Left colon (tissue), 2 donors: ENCODE results near the gene MRPL43. TPM values are rescaled to one million over a fixed set of nuclear protein-coding genes. Genes with fewer than 3 reads are reported as not detected.

Source experiments
- ATAC-seq: fragments of 200-7000 bp; cut with Tn5 transposase; one replicate; pipeline ENCODE4 v1.9.1; 2020; ENCODE audit warnings: mild to moderate bottlenecking, moderate library complexity
- DNase-seq, 2 donors: peaks; one replicate each; pipeline ENCODE4 v3.0.0-alpha.2; 2020
- intact Hi-C, 2 donors: fragments of 100-400 bp; cut with DNase I in 1 of 2; cut with micrococcal nuclease in 1 of 2; formaldehyde crosslinking; loops; one replicate each; pipeline versions ENCODE4 v1.11.2 to v1.14.0; 2022; cut with DNase I, micrococcal nuclease
- total RNA-seq, 2 donors: library from RNA; stranded (reverse); fragmentation: NEBNext Ultra II Directional; extraction: Animal tissue kit (Norgen Biotek cat#: 25700); gene quantifications; one replicate each; pipeline ENCODE4 v1.2.1, GENCODE V29; 2021
- donor health status: DM: no; HTN: no; CAD: no.
- donor health status: DM: yes; HTN: yes; CAD: no.

MRPL43 gene
- total RNA-seq, 2 donors from 2014 or later: 66.9 to 69.3 TPM

DNA sequence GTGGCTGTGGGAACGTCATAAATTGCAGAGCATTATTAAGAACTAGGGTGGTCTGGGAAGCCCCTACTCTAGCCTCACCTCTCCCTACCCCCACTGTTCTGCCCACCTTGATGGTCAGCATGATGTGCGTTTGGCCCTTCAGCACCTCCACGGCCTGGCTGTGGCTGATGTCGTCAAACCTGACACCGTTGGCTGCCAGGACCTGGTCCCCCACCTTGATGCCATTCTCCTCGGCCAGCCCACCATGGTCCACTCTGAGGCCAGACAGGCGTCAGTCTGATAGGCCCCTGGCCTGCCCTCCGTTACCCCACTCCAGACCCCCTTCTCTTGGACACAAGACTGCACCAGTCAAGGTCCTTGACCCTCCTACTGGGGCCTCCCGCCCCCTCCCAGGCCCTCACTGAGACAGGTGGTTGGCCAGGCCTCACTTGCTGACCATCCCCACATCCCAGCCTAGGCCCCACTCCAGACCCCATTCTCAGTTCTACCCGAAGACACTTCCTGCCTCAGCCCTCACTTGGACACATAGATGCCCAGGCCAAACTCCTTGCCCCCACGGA, 34.5 kb upstream of the MRPL43 start:
- no peak for ATAC-seq
- intact Hi-C loops: no loop called here
- DNase-seq: no peak

DNA sequence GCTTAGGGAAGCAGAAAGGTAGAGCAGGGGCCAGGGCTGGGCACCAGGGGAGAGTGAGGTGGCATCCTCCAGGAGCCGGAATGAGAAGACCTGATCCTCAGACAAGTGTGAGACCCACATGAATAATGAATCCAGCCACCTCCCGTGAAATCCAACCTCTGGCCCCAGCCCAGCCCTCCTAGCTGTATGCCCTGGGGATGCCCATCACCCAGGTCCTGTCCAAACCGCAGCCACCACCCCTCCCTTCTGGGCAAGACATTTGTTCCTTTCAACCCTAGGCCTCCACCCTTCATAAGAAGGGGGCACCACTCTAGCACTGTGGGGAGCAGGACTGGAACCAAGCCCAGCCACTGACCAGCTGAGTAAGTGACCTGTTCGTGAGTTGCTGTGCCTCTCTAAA, 33.9 kb upstream of the MRPL43 start:
- ATAC-seq (no peak), DNase-seq (no peak)
- intact Hi-C loops: no loop called here

DNA sequence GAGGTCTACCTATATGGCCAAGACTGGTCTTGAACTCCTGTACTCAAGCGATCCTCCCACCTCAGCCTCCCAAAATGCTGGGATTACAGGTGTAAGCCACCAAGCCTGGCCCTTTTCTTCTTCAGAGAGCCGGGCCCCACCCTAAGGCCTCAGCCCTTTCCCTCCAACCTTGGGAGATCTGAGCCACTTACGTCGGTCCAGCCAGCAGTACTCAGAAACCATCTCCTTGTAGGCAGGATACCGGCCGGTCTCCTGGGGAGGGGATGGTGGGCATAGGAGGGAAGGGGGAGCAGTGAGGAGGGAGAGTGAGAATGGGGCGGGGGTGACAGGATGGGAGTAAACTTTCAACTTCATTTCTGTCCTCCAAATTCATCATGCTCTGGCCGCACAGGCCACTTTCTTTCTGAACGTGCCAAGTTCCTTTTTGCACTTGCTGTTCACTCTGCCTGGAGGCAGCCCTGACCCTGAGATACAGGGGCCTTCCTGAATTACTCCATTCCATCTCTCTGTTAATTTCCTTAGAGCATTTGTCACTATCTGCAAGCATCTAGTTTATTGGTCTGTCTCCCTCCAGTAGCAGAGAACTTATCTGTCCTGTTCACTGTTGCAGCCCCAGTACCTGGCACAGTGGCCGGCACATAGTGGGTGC, 33.3 kb upstream of the MRPL43 start:
- ATAC-seq: no peak
- intact Hi-C loops: no loop called here
- DNase-seq: no peak

DNA sequence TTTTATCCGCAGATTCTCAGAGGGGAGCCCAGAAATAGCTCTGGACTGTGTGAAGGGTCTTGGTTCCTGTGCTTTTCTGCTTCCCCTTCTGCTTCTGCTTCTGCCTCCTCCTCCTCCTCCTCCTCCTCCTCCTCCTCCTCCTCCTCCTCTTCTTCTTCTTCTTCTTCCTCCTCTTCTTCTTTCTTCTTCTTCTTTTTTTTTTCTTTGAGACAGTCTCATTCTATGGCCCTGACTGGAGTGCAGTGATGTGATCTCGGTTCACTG, 32.1 kb upstream of the MRPL43 start:
- no peak for ATAC-seq
- intact Hi-C loops: no loop called here
- DNase-seq: no peak

DNA sequence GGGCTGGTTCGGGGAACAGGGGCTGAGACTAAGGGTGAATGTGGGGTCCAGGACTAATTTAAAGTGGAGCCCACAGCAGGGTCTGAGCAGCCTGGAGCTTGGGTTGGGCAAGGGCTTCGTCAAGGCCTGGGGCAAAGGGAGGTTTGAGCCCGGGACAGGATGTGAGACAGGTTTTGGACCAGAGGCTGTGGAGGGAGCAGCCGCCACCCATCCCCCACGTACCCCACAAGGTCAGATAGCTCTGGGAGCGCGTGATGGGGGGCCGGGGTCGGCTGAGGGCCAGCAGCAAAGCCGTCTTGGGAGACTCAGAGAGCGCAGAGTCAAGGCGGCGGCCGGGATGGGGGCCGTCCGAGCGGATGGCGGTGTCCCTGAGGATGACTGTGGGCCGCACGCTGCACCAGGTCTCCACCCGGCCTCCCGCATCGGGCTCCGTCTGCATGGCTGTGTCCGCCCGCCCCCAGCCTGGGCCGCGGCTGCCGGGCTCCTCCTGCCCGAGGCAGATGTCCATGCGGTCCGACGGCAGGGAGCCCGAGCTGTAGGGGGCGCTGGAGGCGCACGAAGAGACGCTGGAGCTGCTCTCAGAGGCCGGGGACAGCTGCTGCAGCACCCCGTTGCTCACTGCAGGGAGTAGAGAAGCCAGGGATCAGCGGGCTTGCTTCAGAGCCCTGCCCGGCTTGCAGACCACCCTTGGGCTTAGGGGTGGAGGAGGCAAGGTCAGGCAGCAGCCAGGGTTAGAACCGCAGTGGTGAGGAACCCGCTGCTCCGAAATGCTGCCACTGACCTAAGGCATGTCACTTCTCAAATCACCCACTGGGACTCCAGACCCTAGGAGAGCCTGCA, 31.5 kb upstream of the MRPL43 start:
- intact Hi-C loops: no loop called here
- ATAC-seq (peak; percentile 81), DNase-seq (peak; percentile 71 to 92)

DNA sequence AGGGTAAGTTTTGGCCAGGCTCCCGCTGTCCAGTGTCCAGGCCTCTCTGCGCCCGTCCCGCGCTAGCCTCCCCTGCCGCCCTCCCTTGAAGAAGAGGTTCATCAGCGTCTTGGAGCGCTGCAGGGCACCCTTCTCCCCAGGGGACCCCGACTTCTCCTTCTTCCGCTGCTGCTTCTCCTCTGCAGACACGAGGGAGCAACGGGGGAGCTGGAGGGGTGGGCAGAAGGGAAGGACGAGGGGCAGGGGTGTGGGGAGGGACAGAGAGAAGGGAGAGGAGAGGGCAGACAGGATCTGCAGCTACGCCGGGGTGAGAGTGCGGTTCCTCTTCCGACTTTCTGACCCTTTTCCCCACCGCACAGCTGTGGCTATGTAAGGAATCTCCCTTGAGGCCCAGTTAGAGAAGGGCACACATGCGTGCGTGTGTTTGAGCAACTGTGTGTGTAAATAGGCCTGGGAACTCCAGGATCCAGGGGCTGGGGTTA, 30.9 kb upstream of the MRPL43 start:
- intact Hi-C loops: no loop called here
- ATAC-seq (no peak), DNase-seq (no peak)

DNA sequence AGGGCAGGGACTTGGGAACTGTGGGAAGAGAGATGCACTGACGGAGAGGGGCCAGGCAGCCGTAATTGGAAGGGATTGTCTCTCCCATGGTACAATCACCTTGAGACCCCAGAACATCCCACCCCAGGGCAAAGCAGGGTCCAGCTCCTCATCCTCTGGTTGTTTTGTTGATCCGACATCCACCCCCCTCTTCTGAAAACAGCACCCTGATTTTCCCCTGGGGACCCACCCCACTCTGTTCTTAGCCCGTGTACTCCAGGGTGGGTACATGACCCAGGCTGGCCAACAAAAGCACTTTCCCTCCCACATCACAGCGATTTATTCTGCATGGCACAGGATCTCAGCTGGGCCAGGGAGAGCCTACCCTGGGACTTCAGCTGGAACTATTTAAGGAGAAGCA, 29.5 kb upstream of the MRPL43 start:
- DNase-seq (no peak), ATAC-seq (no peak)
- intact Hi-C loops: no loop called here

DNA sequence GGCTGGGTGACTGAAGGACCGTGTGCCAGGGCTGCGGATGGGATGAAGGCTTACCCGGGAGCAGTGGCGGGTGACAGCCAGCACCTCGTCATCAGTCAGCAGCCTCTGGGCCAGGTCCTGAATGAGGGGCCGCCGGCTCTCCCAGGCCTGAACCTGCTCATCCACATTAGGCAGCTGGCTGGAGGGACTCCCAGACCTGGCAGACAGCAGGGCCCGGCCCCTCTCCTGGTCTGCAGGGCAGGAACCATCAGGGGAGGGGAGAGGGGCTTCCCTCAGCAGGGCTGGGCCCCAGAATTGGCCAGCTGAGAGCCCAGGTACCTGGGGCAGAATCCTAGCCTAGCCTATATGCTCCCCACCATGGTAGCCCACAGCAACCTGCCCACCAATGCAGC, 28.3 kb upstream of the MRPL43 start:
- no peak for ATAC-seq
- no peak for DNase-seq
- intact Hi-C loops: no loop called here

DNA sequence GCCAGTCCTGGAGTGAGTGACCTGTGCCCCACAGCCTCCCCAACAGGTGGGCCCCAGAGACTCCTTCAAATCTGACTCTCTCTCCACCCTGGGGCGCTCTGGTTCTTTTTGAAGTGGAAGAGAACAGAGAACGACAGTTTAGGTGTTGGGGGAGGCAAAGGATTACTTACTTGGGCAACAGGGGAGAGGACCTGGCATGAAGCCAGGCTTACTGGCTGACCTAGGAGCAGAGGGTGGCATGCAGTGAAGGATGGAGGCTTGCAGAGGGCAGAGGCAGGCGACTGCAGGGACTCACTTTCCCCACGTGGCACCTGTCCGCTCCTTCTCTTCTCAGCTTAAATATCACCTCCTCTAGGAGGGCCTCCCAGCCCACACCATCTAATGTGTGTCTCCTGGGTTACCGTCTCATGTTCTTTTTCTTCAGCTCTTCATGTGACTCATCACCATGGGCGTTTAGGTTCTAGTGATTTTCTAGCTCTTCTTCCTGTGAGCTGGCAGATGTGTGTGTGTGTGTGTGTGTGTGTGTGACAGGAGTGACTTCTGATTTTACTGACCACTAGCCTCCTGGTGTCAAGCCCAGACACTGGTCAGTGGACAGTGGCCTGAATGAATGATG, 27.8 kb upstream of the MRPL43 start:
- no peak for DNase-seq
- intact Hi-C loops: no loop called here
- no peak for ATAC-seq

DNA sequence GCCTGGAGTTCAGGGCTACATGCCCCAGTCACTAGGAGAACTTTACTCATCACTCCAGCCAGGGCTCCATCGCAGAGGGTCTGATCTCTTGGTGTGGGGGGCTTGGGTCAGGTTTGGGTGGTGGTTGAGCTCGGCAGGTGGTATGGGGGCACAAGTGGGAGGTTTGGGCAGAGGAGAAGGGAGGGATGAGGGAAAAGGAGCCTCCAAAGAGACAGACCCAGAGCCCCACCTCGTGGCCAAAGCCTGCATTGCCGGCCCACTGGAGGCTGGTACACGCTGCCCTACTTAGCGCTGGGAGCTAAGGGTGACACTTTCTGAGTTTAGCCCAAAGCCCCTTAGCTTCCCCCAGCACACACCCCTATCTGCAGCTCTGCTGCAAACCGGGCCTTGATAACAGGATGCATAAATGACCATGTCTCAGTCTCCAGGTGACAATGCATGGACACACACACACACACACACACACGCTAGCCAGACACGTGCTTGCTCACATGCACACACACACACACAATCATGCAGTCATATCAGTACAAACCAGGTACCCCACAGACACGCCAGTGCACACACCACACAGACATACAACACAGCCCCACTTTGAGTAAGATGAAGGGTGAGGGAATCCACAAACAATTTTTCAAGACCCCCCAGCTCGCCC, 27.1 kb upstream of the MRPL43 start:
- intact Hi-C loops: no loop called here
- peak; percentile 69 to 91 for DNase-seq
- peak; percentile 64 for ATAC-seq

DNA sequence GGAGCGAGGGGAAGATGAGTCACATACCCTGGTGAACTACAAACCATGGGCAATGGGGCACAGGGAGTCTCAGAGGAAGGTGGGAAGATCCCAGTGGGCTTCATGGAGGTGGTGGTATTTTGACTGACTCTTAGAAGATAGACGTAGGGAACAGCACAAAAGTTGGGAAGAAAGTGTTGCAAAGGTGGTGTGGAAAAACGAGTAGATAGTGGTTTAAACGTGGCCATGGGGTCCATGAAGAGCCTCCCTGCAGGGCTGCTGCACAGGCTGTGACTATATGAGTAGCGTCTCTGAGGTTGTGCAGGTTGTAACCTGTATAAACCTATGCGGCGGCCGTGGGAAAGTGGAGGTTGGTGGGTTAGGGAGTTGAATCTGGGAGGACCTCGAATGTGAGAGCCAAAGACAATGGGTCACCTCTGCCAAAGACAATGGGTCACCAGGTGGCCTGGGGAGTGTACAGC, 26.1 kb upstream of the MRPL43 start:
- intact Hi-C loops: no loop called here
- ATAC-seq: no peak
- no peak for DNase-seq

DNA sequence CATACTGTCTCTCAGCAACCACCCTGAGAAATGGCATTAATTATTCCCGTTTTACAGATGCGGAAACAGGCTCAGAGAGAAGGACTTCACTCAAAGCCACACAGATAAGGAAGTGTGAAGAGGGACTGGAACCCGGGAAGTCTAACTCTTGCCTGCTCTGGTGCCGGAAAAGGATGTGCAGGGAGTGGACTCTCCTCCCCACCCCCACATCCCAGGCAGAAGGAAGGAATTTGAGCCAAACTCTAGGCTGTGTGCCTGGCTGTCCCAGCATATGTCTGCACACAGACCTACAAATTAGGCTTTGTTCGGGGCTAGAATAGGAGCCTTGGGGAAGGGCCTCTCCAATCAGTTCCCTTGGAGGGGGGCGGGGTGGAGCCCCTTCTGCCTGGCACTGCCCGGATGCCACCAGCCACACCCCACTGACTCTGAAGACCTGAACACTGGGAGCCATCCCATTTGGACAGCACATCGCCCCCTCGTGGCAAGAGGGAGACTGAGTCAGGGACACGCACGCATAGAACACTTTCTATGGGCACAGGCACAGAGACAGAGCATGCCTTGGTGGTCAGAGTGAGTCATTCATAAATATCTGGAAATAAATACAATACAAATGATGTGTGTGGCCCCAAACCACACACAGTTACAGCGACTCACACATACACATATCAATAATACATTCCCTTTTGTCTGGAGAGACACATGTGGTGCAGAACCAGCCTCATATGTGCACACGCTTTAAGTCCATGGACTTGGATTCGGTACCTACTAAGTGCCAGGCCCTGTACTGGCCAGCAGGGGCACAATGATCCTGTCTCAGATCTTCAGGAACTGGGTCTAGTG, 25.4 kb upstream of the MRPL43 start:
- peak; percentile 87 to 93 for DNase-seq
- peak; percentile 87 for ATAC-seq
- intact Hi-C loops: no loop called here

DNA sequence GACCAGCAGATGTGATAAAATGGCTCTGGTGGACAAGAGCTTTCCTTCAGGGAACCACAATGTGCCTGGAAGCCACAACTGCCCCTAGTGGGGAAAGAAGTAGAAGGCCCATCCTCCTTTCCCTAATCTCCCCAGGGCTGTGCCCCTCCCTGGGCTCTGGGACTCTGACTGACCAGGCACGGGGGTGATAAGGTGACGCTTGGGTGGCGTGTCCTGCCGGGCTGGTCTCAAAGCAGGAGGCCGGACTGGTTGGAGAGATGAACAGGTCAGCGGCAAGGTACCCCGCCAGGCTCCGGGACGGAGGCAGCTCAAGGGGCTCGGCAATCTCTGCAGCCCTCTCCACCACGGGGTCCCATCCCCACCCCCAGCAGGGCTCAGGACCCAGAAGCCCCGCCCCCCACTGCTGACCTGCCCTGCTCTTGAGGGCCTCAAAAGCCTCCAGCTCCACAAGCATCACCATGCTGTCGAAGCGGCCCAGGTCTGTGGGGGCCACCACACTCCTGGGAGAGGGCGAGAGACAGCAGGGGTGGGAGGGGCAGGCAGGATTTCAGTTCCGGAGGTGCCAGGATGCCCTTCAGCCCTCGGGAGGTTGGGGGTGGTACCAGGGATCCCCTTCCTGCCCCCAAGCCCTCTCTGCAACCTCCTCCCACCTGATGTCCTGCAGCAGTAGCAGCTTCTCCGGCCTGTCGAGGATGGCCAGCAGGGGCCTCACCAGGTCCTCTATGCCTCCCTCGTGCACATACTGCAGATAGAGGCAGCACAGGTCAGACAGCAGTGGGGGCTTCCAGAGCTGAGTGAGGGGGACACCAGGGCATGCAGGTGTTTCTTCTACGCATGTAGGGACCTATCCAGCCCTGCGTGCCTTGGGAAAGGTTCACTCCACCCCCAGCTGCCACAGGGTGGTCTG, 24.5 kb upstream of the MRPL43 start:
- no peak for ATAC-seq
- no peak for DNase-seq
- intact Hi-C loops: no loop called here

DNA sequence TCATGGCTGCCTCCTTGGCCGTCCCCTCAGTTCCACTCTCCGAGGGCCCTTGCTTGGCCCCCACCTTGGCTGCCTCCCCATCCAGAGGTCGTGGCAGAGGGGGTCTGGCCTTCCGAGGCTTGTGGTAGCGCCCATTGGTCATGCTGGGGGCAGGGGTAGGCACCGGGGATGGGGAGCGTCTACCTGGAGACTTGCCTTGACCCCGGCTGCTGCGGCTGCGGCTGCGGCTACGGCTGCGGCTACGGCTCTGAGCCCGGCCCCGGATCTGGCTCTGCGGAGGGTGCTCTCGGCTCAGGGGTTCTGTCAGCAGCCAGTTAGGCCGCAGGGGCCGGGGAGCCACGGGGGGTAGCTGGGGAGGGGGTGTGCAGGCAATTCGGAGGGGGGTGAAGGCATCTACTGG, 23.0 kb upstream of the MRPL43 start:
- no peak for DNase-seq
- ATAC-seq: no peak
- intact Hi-C loops: no loop called here

DNA sequence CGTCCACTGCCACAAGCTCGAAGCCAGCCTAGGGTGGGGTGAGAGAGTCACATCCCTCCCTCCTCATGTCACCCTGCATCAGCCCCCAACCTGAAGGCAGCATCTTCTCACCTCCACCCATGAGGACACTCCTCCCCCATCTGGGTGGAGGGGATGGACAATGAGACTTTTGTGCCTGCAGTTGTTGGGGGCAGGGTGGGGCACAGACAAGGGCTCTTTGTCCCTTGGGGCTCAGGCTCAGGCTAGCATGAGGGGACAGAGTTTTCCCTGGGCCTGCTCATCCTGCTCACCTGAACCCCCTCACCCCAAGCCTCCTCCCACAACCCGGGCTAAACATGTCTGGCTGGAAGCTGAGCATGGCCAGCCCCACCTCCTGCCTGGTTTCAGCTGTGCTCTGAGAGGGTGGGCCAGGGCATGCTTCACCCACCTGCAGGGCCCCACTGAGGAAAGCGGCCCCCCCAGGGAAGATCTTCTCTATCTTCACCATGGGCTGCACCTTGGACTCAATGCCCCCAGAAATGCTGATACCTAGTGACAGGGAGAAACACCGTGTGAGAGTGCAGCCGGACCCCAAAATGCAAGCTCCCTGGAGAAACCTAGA, 21.6 kb upstream of the MRPL43 start:
- intact Hi-C loops: no loop called here
- no peak for DNase-seq
- ATAC-seq: no peak

DNA sequence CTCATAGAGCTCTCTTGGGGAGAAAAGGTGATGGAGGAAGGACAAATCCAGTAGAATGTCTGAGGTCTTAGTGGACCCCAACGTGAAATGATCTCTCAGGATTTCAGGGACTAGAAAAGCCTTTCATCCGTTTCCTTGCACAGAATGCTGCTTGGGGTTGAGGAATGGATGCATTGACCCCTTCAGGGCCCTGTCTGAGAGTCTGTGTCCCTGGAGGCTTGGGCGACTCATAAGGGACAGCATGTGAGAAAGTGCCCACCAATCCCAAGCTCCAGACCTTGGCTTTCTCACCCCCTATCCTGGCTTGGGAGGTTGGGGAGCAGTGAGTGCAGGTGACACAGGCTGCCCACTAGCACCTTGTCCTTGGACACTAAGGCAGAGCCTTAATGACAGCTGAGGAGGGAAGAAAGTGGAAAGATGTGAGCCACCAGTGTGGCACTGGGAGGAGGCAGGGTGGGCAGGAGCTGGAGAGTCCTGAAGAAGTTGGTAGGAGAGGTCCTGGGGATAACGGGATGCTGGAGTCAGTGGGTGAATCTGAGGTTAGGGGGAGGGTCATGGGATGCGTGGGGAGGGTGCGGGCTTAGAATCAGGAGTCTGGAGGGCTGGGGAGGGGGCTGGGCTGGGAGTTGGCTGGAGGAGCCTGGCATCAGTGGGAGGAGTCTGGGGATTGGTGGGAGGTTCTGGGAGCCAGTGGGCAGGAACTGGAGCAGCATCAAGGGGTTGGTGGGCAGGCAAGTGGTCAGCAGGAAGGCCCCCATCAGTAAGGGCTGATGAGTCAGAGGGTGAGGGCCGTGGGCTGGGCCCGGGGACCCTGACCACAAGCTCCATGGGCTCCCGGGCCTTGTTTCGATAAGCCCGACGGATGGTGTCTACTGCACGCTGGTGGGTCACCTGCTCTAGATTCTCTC, 20.9 kb upstream of the MRPL43 start:
- ATAC-seq (no peak), DNase-seq (no peak)
- intact Hi-C loops: no loop called here
